Activated CD8-positive, alpha-beta memory T cell treated with anti-CD3 and anti-CD28 coated beads, Interleukin-2, amount 10 ng/mL, durations not matched to agents 7 days and 5 days (primary cell): ENCODE data around the gene TMEM131. TPM values are rescaled to one million over a fixed set of nuclear protein-coding genes. Genes with fewer than 3 reads are reported as not detected.
"Not testable (repeated sequence)": the region's sequence is repeated elsewhere in the genome, so short reads cannot be mapped to it uniquely, and the experiment has no call there.

Source experiments
- ATAC-seq: fragments of 150-1000 bp; cut with Tn5 transposase; one replicate; pipeline ENCODE4 v1.10.0; 2021; ENCODE audit warnings: moderate library complexity
- CTCF ChIA-PET: fragments of 350-600 bp; sonication (Branson Sonifier 250); formaldehyde crosslinking; loops from one replicate; lab custom pipeline; 2021; ENCODE audit warnings: antibody characterized with exemption; lab: Charles Lee
- DNase-seq: peaks from one replicate; pipeline ENCODE4 v3.0.0-alpha.2; 2020
- H3K27ac Mint-ChIP-seq: one replicate; pipeline ENCODE4 v1.8.0; 2021; ENCODE audit warnings: mild to moderate bottlenecking, mixed read lengths
- H3K27me3 Mint-ChIP-seq: one replicate; pipeline ENCODE4 v1.8.0; 2021; ENCODE audit warnings: mixed read lengths
- H3K36me3 Mint-ChIP-seq: one replicate; pipeline ENCODE4 v1.8.0; 2021; ENCODE audit warnings: mild to moderate bottlenecking, mixed read lengths
- H3K4me1 Mint-ChIP-seq: one replicate; pipeline ENCODE4 v1.8.0; 2021; ENCODE audit warnings: mixed read lengths
- H3K4me3 Mint-ChIP-seq: one replicate; pipeline ENCODE4 v1.8.0; 2021; ENCODE audit warnings: mild to moderate bottlenecking, moderate library complexity, mixed read lengths
- H3K9me3 Mint-ChIP-seq: one replicate; pipeline ENCODE4 v1.8.0; 2022; ENCODE audit warnings: low read depth, mixed read lengths
- total RNA-seq, 2 experiments: library from RNA; stranded (reverse); gene quantifications; one replicate each; pipeline ENCODE4 v1.2.3, GENCODE V29; 2021

TMEM131 gene
- total RNA-seq, 2 experiments from 2014 or later, result 31.2 to 33.4 TPM

- Mint-ChIP-seq H3K36me3 (peaks cover 32% of the 10 kb centered on the region), H3K27ac (no peak overlapping the region), H3K4me1 (peaks cover 2% of the 10 kb centered on the region), H3K9me3 (no peaks in the 10 kb centered on the region), H3K4me3 (no peak overlapping the region), H3K27me3 (peaks cover 1% of the 10 kb centered on the region)
- ATAC-seq, result no peak
- CTCF ChIA-PET, result interaction anchor here (1.2 kb wide), 1 partner anchor 131 kb away, joined by 3 read pairs; no protein-coding TSS in a partner anchor
- no peak for DNase-seq
Observed at GRCh38 chr2:97863829-97864228, 131.9 kb downstream of the TMEM131 start.

- ATAC-seq, result no peak
- Mint-ChIP-seq H3K4me1 (no peaks in the 10 kb centered on the region), H3K9me3 (no peaks in the 10 kb centered on the region), H3K27ac (no peak overlapping the region), H3K27me3 (no peaks in the 10 kb centered on the region), H3K36me3 (peaks cover 31% of the 10 kb centered on the region), H3K4me3 (no peak overlapping the region)
- DNase-seq, result no peak
- CTCF ChIA-PET, result no interaction called here
Observed at GRCh38 chr2:97861177-97861576, 134.6 kb downstream of the TMEM131 start.

GRCh38 chr2:97858442-97858841 is 137.3 kb downstream of the TMEM131 start:
- DNase-seq, result no peak
- peaks cover 29% of the 10 kb centered on the region for H3K36me3 Mint-ChIP-seq
- ATAC-seq, result no peak

GRCh38 chr2:97857553-97857952 is 138.2 kb downstream of the TMEM131 start:
- DNase-seq, result no peak
- H3K27me3 Mint-ChIP-seq, result no peaks in the 10 kb centered on the region
- no peaks in the 10 kb centered on the region for H3K9me3 Mint-ChIP-seq
- H3K36me3 Mint-ChIP-seq, result peaks cover 31% of the 10 kb centered on the region
- H3K4me1 Mint-ChIP-seq, result peaks cover 5% of the 10 kb centered on the region
- no peak overlapping the region for H3K27ac Mint-ChIP-seq
- no peak overlapping the region for H3K4me3 Mint-ChIP-seq
- no peak for ATAC-seq
- CTCF ChIA-PET, result no interaction called here

More at GRCh38 chr2:97858442-97858841, 137.3 kb downstream of the TMEM131 start:
- CTCF ChIA-PET, result no interaction called here
- no peaks in the 10 kb centered on the region for H3K4me1 Mint-ChIP-seq
- H3K27me3 Mint-ChIP-seq, result no peaks in the 10 kb centered on the region
- no peak overlapping the region for H3K4me3 Mint-ChIP-seq
- no peak overlapping the region for H3K27ac Mint-ChIP-seq
- H3K9me3 Mint-ChIP-seq, result no peaks in the 10 kb centered on the region

GRCh38 chr2:97853057-97853456 is 142.7 kb downstream of the TMEM131 start:
- Mint-ChIP-seq H3K4me1 (peaks cover 45% of the 10 kb centered on the region), H3K36me3 (peaks cover 35% of the 10 kb centered on the region)
- ATAC-seq, H3K4me3 Mint-ChIP-seq, H3K27ac Mint-ChIP-seq, DNase-seq, H3K27me3 Mint-ChIP-seq, H3K9me3 Mint-ChIP-seq: not testable (repeated sequence)
- CTCF ChIA-PET, result interaction anchor here (0.7 to 1.2 kb wide), 2 partner anchors 22 to 46 kb away, joined by 3 read pairs; no protein-coding TSS in a partner anchor

- Mint-ChIP-seq H3K27ac (peak overlapping the region; percentile 35), H3K4me1 (peaks cover 47% of the 10 kb centered on the region), H3K9me3 (no peaks in the 10 kb centered on the region), H3K4me3 (peak overlapping the region; percentile 13), H3K36me3 (peaks cover 46% of the 10 kb centered on the region), H3K27me3 (peaks cover 3% of the 10 kb centered on the region)
- DNase-seq (no peak), ATAC-seq (peak; percentile 56)
- CTCF ChIA-PET, result no interaction called here
Observed at GRCh38 chr2:97851172-97851571, 144.6 kb downstream of the TMEM131 start.

- ATAC-seq, result peak; percentile 90
- peaks cover 3% of the 10 kb centered on the region for H3K27me3 Mint-ChIP-seq
- peak overlapping the region; percentile 16 for H3K4me3 Mint-ChIP-seq
- peak; percentile 76 for DNase-seq
- H3K27ac Mint-ChIP-seq, result peak overlapping the region; percentile 47
- CTCF ChIA-PET, result no interaction called here
- H3K36me3 Mint-ChIP-seq, result peaks cover 55% of the 10 kb centered on the region
- H3K9me3 Mint-ChIP-seq, result no peaks in the 10 kb centered on the region
- H3K4me1 Mint-ChIP-seq, result peaks cover 56% of the 10 kb centered on the region
Observed at GRCh38 chr2:97849881-97850528, 145.7 kb downstream of the TMEM131 start.

GRCh38 chr2:97848306-97848705 is 147.4 kb downstream of the TMEM131 start:
- H3K36me3 Mint-ChIP-seq, result peaks cover 46% of the 10 kb centered on the region
- no peak overlapping the region for H3K4me3 Mint-ChIP-seq
- ATAC-seq (no peak), DNase-seq (no peak)
- peaks cover 57% of the 10 kb centered on the region for H3K4me1 Mint-ChIP-seq
- H3K9me3 Mint-ChIP-seq, result no peaks in the 10 kb centered on the region
- no peak overlapping the region for H3K27ac Mint-ChIP-seq
- peaks cover 3% of the 10 kb centered on the region for H3K27me3 Mint-ChIP-seq
- CTCF ChIA-PET, result no interaction called here

- DNase-seq, CTCF ChIA-PET, H3K9me3 Mint-ChIP-seq, H3K27me3 Mint-ChIP-seq, ATAC-seq, H3K27ac Mint-ChIP-seq, H3K4me3 Mint-ChIP-seq: not testable (repeated sequence)
- H3K36me3 Mint-ChIP-seq, result peaks cover 43% of the 10 kb centered on the region
- peaks cover 45% of the 10 kb centered on the region for H3K4me1 Mint-ChIP-seq
Observed at GRCh38 chr2:97846716-97847115, 149.0 kb downstream of the TMEM131 start.

GRCh38 chr2:97845818-97846217 is 149.9 kb downstream of the TMEM131 start:
- DNase-seq (no peak), ATAC-seq (no peak)
- CTCF ChIA-PET, result interaction anchor here (0.6 kb wide), 1 partner anchor 10 kb away, joined by 3 read pairs; no protein-coding TSS in a partner anchor
- H3K36me3 Mint-ChIP-seq, result peaks cover 41% of the 10 kb centered on the region
- H3K4me3 Mint-ChIP-seq, result no peak overlapping the region
- H3K4me1 Mint-ChIP-seq, result peaks cover 37% of the 10 kb centered on the region
- H3K9me3 Mint-ChIP-seq, result no peaks in the 10 kb centered on the region
- H3K27ac Mint-ChIP-seq, result no peak overlapping the region
- H3K27me3 Mint-ChIP-seq, result peaks cover 3% of the 10 kb centered on the region

- ATAC-seq (no peak), DNase-seq (no peak)
- Mint-ChIP-seq H3K27ac (no peak overlapping the region), H3K36me3 (peaks cover 48% of the 10 kb centered on the region), H3K4me1 (peaks cover 30% of the 10 kb centered on the region), H3K4me3 (no peak overlapping the region), H3K9me3 (no peaks in the 10 kb centered on the region), H3K27me3 (peaks cover 3% of the 10 kb centered on the region)
- CTCF ChIA-PET, result no interaction called here
Observed at GRCh38 chr2:97845133-97845532, 150.6 kb downstream of the TMEM131 start.

GRCh38 chr2:97844311-97844859 is 151.4 kb downstream of the TMEM131 start:
- no peaks in the 10 kb centered on the region for H3K9me3 Mint-ChIP-seq
- H3K4me1 Mint-ChIP-seq, result peaks cover 24% of the 10 kb centered on the region
- H3K36me3 Mint-ChIP-seq, result peaks cover 54% of the 10 kb centered on the region
- CTCF ChIA-PET, result no interaction called here
- H3K4me3 Mint-ChIP-seq, result no peak overlapping the region
- peaks cover 3% of the 10 kb centered on the region for H3K27me3 Mint-ChIP-seq
- ATAC-seq (no peak), DNase-seq (no peak)
- H3K27ac Mint-ChIP-seq, result no peak overlapping the region

- Mint-ChIP-seq H3K4me3 (no peak overlapping the region), H3K27me3 (no peaks in the 10 kb centered on the region), H3K4me1 (peaks cover 5% of the 10 kb centered on the region), H3K27ac (no peak overlapping the region), H3K9me3 (no peaks in the 10 kb centered on the region), H3K36me3 (peaks cover 38% of the 10 kb centered on the region)
- no peak for DNase-seq
- ATAC-seq, result no peak
- CTCF ChIA-PET, result no interaction called here
Observed at GRCh38 chr2:97840198-97840597, 155.6 kb downstream of the TMEM131 start.

GRCh38 chr2:97834610-97835009 is 161.1 kb downstream of the TMEM131 start:
- Mint-ChIP-seq H3K9me3 (no peaks in the 10 kb centered on the region), H3K4me1 (peaks cover 13% of the 10 kb centered on the region), H3K4me3 (no peak overlapping the region), H3K27me3 (no peaks in the 10 kb centered on the region), H3K36me3 (peaks cover 31% of the 10 kb centered on the region), H3K27ac (no peak overlapping the region)
- CTCF ChIA-PET, result interaction anchor here (0.6 to 2.2 kb wide), 3 partner anchors 25 to 868 kb away, joined by 3 to 6 read pairs (median 3); no protein-coding TSS in a partner anchor
- DNase-seq, result no peak
- peak; percentile 33 for ATAC-seq
